A549 treated with AZD9567 at 1 μM for 4 hours (cell line): ENCODE results near the gene FATE1. TPM values are rescaled to one million over a fixed set of nuclear protein-coding genes. Genes with fewer than 3 reads are reported as not detected.

Source experiments
- total RNA-seq: library from RNA; stranded (reverse); fragments of 200-300 nt; extraction: Qiagen RNA extraction; gene quantifications from 5 replicates; pipeline ENCODE4 v1.2.3, GENCODE V29; 2022; ENCODE audit not compliant: insufficient read depth

FATE1 gene
- total RNA-seq = not detected in 5 replicates

GRCh38 chrX:151715752-151716151 is at the start of gene FATE1:
TSS of gene FATE1 (plus strand) at chrX:151716035. CDS start at chrX:151716120, 85 bp downstream.

GRCh38 chrX:151694661-151695582 is 20.9 kb upstream of the FATE1 start, which contains the start of gene PRRG3:
TSS of gene PRRG3 (plus strand) at chrX:151695458. CDS start at chrX:151698815, 3,357 bp downstream.

GRCh38 chrX:151734446-151734845 is 18.6 kb downstream of the FATE1 start, which contains the start of gene CNGA2:
TSS of gene CNGA2 (plus strand) at chrX:151734746. CDS start at chrX:151738484, 3,738 bp downstream.

Other genes starting within 250 kb of the FATE1 start
- gene PASD1, start 152.4 kb upstream of the FATE1 start, total RNA-seq = not detected in 5 replicates
- gene PRRG3, start 20.6 kb upstream of the FATE1 start, total RNA-seq = not detected in 5 replicates
- not detected in 5 replicates for gene CNGA2, start 18.7 kb downstream of the FATE1 start, total RNA-seq
- gene MAGEA4, start 196.9 kb downstream of the FATE1 start, total RNA-seq = not detected in 5 replicates